ENCODE results near the gene NAA80. TPM values are rescaled to one million over a fixed set of nuclear protein-coding genes. Genes with fewer than 3 reads are reported as not detected.

The NAA80 gene
- total and polyA plus RNA-seq, 2 of the 13 experiments (the other 11 are each of a cell fraction or from before 2014, with no cell fraction given): 3.4 to 8.7 TPM

DNA sequence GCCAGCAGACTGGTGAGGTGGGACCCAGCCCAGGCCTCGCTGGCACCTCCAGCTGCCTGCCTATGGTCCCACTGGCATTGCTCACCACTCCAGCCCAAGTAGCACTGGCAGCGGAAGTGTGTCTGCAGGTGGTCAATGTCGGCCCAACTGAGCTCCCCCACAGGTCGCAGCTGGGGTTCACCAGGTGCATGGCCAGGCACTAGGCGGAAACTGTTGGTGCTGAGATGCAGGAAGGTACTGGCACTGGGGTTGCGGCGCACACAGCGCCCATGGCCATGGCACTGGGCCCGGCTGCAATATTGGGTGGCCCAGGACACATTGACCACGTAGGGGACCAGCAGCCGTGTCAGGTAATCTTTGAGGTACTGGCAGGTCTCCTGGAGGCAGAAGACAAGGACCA lies 19.0 kb upstream of the NAA80 start:
- BruUV-seq (replicated peaks): no TSS peak
- H3K36me3 ChIP-seq (replicated peaks in 1 of 2; ENCODE audit: control insufficient read depth in 1 of 2, insufficient read depth in 2 of 2, low read length in 2 of 2): peaks cover 16 to 32% of the 10 kb centered on the region in 2 experiments
- peaks cover 25% of the 10 kb centered on the region for H3K79me2 ChIP-seq (ENCODE audit: insufficient read depth, low read length)
- no peak for ATAC-seq
- H3K9me3 ChIP-seq (ENCODE audit: low read length): no peaks in the 10 kb centered on the region
- no peak for DNase-seq (ENCODE audit: low spot score)
- 100% methylated on average over 3 of the region's 11 CpGs for WGBS (ENCODE audit: low lambda C conversion rate)
- H3K27me3 ChIP-seq (ENCODE audit: control insufficient read depth in 1 of 2, insufficient read depth in 2 of 2, low read length in 2 of 2): no peaks in the 10 kb centered on the region; a peak in 1 of 5 replicates
- no peak overlapping the region for H3K27ac ChIP-seq (ENCODE audit: extremely low read length, insufficient read depth, low read length)
- H3K9ac ChIP-seq (ENCODE audit: insufficient read depth, low read depth, low read length): no peak overlapping the region
- in situ Hi-C loops (cut with HindIII; ENCODE audit: extremely low pct_ligation_motif_present, low pct_unique_long_range_greater_than_20kb): no loop called here
- H3K4me1 ChIP-seq (ENCODE audit: insufficient read depth, low read length): peaks cover 58% of the 10 kb centered on the region
- TF ChIP-seq, protein P1, sequence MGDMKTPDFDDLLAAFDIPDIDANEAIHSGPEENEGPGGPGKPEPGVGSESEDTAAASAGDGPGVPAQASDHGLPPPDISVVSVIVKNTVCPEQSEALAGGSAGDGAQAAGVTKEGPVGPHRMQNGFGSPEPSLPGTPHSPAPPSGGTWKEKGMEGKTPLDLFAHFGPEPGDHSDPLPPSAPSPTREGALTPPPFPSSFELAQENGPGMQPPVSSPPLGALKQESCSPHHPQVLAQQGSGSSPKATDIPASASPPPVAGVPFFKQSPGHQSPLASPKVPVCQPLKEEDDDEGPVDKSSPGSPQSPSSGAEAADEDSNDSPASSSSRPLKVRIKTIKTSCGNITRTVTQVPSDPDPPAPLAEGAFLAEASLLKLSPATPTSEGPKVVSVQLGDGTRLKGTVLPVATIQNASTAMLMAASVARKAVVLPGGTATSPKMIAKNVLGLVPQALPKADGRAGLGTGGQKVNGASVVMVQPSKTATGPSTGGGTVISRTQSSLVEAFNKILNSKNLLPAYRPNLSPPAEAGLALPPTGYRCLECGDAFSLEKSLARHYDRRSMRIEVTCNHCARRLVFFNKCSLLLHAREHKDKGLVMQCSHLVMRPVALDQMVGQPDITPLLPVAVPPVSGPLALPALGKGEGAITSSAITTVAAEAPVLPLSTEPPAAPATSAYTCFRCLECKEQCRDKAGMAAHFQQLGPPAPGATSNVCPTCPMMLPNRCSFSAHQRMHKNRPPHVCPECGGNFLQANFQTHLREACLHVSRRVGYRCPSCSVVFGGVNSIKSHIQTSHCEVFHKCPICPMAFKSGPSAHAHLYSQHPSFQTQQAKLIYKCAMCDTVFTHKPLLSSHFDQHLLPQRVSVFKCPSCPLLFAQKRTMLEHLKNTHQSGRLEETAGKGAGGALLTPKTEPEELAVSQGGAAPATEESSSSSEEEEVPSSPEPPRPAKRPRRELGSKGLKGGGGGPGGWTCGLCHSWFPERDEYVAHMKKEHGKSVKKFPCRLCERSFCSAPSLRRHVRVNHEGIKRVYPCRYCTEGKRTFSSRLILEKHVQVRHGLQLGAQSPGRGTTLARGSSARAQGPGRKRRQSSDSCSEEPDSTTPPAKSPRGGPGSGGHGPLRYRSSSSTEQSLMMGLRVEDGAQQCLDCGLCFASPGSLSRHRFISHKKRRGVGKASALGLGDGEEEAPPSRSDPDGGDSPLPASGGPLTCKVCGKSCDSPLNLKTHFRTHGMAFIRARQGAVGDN (CRISPR knock-in tag; IDR thresholded peaks at IDR 0.05): 0 out of 2 replicates have a peak, but pooled peaks have one; percentile 32
- TF ChIP-seq, protein P2, sequence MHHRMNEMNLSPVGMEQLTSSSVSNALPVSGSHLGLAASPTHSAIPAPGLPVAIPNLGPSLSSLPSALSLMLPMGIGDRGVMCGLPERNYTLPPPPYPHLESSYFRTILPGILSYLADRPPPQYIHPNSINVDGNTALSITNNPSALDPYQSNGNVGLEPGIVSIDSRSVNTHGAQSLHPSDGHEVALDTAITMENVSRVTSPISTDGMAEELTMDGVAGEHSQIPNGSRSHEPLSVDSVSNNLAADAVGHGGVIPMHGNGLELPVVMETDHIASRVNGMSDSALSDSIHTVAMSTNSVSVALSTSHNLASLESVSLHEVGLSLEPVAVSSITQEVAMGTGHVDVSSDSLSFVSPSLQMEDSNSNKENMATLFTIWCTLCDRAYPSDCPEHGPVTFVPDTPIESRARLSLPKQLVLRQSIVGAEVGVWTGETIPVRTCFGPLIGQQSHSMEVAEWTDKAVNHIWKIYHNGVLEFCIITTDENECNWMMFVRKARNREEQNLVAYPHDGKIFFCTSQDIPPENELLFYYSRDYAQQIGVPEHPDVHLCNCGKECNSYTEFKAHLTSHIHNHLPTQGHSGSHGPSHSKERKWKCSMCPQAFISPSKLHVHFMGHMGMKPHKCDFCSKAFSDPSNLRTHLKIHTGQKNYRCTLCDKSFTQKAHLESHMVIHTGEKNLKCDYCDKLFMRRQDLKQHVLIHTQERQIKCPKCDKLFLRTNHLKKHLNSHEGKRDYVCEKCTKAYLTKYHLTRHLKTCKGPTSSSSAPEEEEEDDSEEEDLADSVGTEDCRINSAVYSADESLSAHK (CRISPR knock-in tag; IDR thresholded peaks at IDR 0.05; ENCODE audit: borderline replicate concordance): no peak
- TF ChIP-seq, protein P3, sequence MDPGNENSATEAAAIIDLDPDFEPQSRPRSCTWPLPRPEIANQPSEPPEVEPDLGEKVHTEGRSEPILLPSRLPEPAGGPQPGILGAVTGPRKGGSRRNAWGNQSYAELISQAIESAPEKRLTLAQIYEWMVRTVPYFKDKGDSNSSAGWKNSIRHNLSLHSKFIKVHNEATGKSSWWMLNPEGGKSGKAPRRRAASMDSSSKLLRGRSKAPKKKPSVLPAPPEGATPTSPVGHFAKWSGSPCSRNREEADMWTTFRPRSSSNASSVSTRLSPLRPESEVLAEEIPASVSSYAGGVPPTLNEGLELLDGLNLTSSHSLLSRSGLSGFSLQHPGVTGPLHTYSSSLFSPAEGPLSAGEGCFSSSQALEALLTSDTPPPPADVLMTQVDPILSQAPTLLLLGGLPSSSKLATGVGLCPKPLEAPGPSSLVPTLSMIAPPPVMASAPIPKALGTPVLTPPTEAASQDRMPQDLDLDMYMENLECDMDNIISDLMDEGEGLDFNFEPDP (CRISPR knock-in tag; conservative IDR thresholded peaks at IDR 0.05): no peak
- TF ChIP-seq, protein P4, sequence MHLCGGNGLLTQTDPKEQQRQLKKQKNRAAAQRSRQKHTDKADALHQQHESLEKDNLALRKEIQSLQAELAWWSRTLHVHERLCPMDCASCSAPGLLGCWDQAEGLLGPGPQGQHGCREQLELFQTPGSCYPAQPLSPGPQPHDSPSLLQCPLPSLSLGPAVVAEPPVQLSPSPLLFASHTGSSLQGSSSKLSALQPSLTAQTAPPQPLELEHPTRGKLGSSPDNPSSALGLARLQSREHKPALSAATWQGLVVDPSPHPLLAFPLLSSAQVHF (CRISPR knock-in tag; IDR thresholded peaks at IDR 0.05): no peak
- TF ChIP-seq STAG1 (CRISPR knock-in tag; IDR thresholded peaks at IDR 0.05) (no peak), RBFOX2 (IDR thresholded peaks at IDR 0.05; ENCODE audit: low read depth, low read length) (peak; percentile 36), HNRNPL (IDR thresholded peaks at IDR 0.05; ENCODE audit: low read depth, low read length) (0 out of 2 replicates have a peak, but pooled peaks have one; percentile 39), ZNF34 (CRISPR knock-in tag; IDR thresholded peaks at IDR 0.05; ENCODE audit: borderline replicate concordance) (no peak), AGO2 (optimal IDR thresholded peaks at IDR 0.05; ENCODE audit: low read depth, low read length) (peak; percentile 75), GABPB1 (CRISPR knock-in tag; IDR thresholded peaks at IDR 0.05) (no peak)
- TF ChIP-seq, protein P5, sequence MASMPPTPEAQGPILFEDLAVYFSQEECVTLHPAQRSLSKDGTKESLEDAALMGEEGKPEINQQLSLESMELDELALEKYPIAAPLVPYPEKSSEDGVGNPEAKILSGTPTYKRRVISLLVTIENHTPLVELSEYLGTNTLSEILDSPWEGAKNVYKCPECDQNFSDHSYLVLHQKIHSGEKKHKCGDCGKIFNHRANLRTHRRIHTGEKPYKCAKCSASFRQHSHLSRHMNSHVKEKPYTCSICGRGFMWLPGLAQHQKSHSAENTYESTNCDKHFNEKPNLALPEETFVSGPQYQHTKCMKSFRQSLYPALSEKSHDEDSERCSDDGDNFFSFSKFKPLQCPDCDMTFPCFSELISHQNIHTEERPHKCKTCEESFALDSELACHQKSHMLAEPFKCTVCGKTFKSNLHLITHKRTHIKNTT (CRISPR knock-in tag; IDR thresholded peaks at IDR 0.05): no peak
- TF ChIP-seq, protein P6, sequence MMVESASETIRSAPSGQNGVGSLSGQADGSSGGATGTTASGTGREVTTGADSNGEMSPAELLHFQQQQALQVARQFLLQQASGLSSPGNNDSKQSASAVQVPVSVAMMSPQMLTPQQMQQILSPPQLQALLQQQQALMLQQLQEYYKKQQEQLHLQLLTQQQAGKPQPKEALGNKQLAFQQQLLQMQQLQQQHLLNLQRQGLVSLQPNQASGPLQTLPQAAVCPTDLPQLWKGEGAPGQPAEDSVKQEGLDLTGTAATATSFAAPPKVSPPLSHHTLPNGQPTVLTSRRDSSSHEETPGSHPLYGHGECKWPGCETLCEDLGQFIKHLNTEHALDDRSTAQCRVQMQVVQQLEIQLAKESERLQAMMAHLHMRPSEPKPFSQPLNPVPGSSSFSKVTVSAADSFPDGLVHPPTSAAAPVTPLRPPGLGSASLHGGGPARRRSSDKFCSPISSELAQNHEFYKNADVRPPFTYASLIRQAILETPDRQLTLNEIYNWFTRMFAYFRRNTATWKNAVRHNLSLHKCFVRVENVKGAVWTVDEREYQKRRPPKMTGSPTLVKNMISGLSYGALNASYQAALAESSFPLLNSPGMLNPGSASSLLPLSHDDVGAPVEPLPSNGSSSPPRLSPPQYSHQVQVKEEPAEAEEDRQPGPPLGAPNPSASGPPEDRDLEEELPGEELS (CRISPR knock-in tag; IDR thresholded peaks at IDR 0.05): no peak
- FAIRE-seq: no peak
- POLR2A ChIA-PET: interaction anchor here (1.3 to 13.0 kb wide), 4 partner anchors 10 to 26 kb away, joined by 3 to 222 read pairs (median 6); partner anchors contain the start of genes HYAL1, HYAL3, IFRD2 and NAA80
- CTCF ChIA-PET (ENCODE audit: low intra/inter-chr PET ratio, low total read pairs): no interaction called here
- peak overlapping the region; percentile 94; the same call in 1 of the 2 replicates for H3K4me2 ChIP-seq (ENCODE audit: low read depth, low read length)
- no peak overlapping the region for H2AFZ ChIP-seq (ENCODE audit: low read length)
- intact Hi-C loops (cut with micrococcal nuclease; ENCODE audit: unreplicated experiment): no loop called here
- no peak overlapping the region for H3K4me3 ChIP-seq (replicated peaks in 1 of 3; ENCODE audit: insufficient read depth in 1 of 3, low read depth in 2 of 3, low read length in 3 of 3)
- no peaks in the 10 kb centered on the region for H4K20me1 ChIP-seq (ENCODE audit: insufficient read depth, low read length)
